ENCODE results near the gene ACSL5.
"Not testable (repeated sequence)": the region's sequence is repeated elsewhere in the genome, so short reads cannot be mapped to it uniquely, and the experiment has no call there.

The ACSL5 gene

DNA sequence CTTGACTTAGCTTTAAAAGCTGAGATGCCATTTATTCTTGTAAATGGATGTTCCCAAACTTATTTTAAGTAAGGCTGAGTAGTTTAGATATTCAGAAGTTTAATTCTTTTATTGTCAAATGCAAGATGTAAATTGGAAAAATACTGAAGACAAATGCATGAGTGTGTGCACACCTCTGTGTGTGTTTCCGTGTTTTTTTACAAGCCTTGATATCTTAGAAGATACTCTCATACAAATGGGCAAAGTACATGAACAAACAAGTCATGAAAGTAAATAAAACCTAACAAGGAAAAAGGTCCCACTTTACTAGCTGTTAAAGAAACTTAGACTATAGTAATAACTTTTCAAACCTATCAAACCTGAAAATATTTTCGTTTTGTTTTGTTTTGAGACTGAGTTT is 29.0 kb downstream of the ACSL5 start:
- Mint-ChIP-seq H3K9me3 (peaks cover 3% of the 10 kb centered on the region), H3K27me3 (ENCODE audit: low read depth, poor library complexity) (peaks cover 15% of the 10 kb centered on the region), H3K4me3 (no peak overlapping the region), H3K27ac (no peak overlapping the region), H3K36me3 (ENCODE audit: low read depth) (no peaks in the 10 kb centered on the region), H3K4me1 (no peaks in the 10 kb centered on the region)
- TF ChIP-seq, protein P1, sequence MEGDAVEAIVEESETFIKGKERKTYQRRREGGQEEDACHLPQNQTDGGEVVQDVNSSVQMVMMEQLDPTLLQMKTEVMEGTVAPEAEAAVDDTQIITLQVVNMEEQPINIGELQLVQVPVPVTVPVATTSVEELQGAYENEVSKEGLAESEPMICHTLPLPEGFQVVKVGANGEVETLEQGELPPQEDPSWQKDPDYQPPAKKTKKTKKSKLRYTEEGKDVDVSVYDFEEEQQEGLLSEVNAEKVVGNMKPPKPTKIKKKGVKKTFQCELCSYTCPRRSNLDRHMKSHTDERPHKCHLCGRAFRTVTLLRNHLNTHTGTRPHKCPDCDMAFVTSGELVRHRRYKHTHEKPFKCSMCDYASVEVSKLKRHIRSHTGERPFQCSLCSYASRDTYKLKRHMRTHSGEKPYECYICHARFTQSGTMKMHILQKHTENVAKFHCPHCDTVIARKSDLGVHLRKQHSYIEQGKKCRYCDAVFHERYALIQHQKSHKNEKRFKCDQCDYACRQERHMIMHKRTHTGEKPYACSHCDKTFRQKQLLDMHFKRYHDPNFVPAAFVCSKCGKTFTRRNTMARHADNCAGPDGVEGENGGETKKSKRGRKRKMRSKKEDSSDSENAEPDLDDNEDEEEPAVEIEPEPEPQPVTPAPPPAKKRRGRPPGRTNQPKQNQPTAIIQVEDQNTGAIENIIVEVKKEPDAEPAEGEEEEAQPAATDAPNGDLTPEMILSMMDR (IDR thresholded peaks at IDR 0.05): no peak
- no peak for DNase-seq

DNA sequence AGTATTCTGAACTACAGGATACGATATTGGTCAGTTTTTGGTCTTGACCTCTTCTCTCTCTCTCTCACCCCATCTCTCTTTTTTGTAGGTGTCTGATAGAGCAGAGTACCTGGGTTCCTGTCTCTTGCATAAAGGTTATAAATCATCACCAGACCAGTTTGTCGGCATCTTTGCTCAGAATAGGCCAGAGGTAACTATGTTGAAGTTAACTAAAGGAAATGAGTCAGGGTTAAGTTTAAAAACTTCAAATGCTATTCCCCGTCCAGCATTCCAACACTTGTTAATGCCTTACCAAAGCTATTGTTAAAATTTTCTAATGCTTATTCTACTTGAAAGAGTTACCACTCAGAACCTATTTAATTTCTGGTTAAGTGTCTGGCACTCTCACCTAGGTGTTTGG is 30.7 kb downstream of the ACSL5 start:
- Mint-ChIP-seq H3K9me3 (peaks cover 3% of the 10 kb centered on the region), H3K27me3 (ENCODE audit: low read depth, poor library complexity) (peaks cover 16% of the 10 kb centered on the region), H3K4me1 (no peaks in the 10 kb centered on the region), H3K36me3 (ENCODE audit: low read depth) (no peaks in the 10 kb centered on the region), H3K27ac (no peak overlapping the region), H3K4me3 (no peak overlapping the region)
- TF ChIP-seq, protein P1 (IDR thresholded peaks at IDR 0.05): no peak
- DNase-seq: no peak

DNA sequence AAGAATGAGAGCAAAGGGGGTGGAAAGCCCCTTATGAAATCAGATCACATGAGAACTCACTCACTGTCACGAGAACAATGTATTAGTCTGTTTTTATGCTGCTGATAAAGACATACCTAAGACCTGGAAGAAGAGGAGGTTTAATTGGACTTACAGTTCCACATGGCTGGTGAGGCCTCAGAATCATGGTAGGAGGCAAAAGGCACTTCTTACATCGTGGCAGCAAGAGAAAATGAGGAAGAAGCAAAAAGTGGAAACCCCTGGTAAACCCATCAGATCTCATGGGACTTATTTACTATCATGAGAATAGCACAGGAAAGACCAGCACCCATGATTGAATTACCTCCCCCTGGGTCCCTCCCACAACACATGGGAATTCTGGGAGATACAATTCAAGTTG is 32.9 kb downstream of the ACSL5 start:
- H3K4me3 Mint-ChIP-seq; H3K4me1 Mint-ChIP-seq; H3K36me3 Mint-ChIP-seq (ENCODE audit: low read depth); H3K27ac Mint-ChIP-seq; DNase-seq; H3K9me3 Mint-ChIP-seq: not testable (repeated sequence)
- peaks cover 22% of the 10 kb centered on the region for H3K27me3 Mint-ChIP-seq (ENCODE audit: low read depth, poor library complexity)

DNA sequence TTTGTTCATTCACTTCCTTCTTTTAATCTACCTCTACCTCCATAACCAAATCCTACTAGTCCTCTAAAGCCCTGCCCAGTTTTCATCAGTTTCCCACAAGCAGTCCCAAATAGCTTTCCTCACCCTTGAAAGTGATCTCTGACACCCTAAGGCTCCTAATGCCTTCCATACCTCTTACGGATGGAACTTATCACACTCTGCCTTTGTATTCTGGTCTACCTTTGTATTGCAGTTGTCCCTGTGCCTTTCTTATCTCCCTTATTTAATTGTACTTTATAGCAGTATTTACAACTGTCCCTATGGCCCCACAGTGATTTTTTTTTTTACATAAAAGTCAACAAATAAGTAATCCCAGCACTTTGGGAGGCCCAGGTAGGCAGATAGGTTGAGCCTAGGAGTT is 33.8 kb downstream of the ACSL5 start:
- Mint-ChIP-seq H3K4me1 (no peaks in the 10 kb centered on the region), H3K36me3 (ENCODE audit: low read depth) (no peaks in the 10 kb centered on the region), H3K9me3 (peaks cover 3% of the 10 kb centered on the region), H3K27me3 (ENCODE audit: low read depth, poor library complexity) (peaks cover 19% of the 10 kb centered on the region), H3K4me3 (no peak overlapping the region), H3K27ac (no peak overlapping the region)
- TF ChIP-seq, protein P1 (IDR thresholded peaks at IDR 0.05): no peak
- no peak for DNase-seq

DNA sequence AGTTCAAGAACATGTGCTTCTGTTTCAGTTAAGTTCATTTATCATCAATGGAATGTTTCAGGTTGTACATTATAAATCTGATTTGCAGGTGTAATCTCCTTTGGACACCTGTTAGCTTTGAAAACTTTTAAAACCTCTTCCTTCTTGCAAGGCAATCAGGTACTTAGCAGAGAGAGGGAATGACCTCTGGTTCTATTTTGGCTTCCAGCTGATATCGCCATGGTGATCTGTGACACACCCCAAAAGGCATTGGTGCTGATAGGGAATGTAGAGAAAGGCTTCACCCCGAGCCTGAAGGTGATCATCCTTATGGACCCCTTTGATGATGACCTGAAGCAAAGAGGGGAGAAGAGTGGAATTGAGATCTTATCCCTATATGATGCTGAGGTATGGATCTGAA is 35.4 kb downstream of the ACSL5 start:
- DNase-seq: no peak
- Mint-ChIP-seq H3K9me3 (peaks cover 3% of the 10 kb centered on the region), H3K27me3 (ENCODE audit: low read depth, poor library complexity) (peaks cover 17% of the 10 kb centered on the region), H3K4me3 (no peak overlapping the region), H3K4me1 (no peaks in the 10 kb centered on the region), H3K36me3 (ENCODE audit: low read depth) (no peaks in the 10 kb centered on the region), H3K27ac (no peak overlapping the region)
- TF ChIP-seq, protein P1 (IDR thresholded peaks at IDR 0.05): no peak

DNA sequence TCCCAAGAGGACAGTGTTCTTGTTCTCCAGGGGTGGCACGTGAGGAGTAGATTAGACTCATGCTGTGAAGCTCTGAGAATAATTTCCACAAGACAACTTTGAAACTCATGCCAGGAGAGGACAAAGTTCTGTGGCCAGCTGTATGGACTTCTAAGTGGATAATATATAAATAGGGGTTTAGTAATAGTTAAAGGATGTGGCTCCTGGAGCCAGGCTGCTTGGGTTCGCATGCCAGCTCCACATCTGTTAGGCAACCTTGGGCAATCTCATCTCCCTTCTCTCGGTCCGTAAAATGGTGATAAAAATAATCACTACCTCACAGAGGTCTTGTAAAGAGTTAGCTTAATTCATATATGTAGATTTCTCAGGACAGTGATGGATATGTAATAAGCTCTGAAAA is 35.8 kb downstream of the ACSL5 start:
- no peak overlapping the region for H3K4me3 Mint-ChIP-seq
- no peaks in the 10 kb centered on the region for H3K4me1 Mint-ChIP-seq
- peaks cover 3% of the 10 kb centered on the region for H3K9me3 Mint-ChIP-seq
- TF ChIP-seq, protein P1 (IDR thresholded peaks at IDR 0.05): no peak
- peaks cover 17% of the 10 kb centered on the region for H3K27me3 Mint-ChIP-seq (ENCODE audit: low read depth, poor library complexity)
- no peaks in the 10 kb centered on the region for H3K36me3 Mint-ChIP-seq (ENCODE audit: low read depth)
- no peak overlapping the region for H3K27ac Mint-ChIP-seq
- no peak for DNase-seq

Data from nephron progenitor cell (in vitro differentiated cells).